Psoas muscle (tissue), 8 donors: ENCODE data around the gene F2RL3. TPM values are rescaled to one million over a fixed set of nuclear protein-coding genes. Genes with fewer than 3 reads are reported as not detected.
"Not testable (repeated sequence)": the region's sequence is repeated elsewhere in the genome, so short reads cannot be mapped to it uniquely, and the experiment has no call there.

Experiments used
- ATAC-seq, 4 donors: fragments of 200-7000 bp; cut with Tn5 transposase; one replicate each; pipeline ENCODE4 v1.9.1; 2020; ENCODE audit warnings: moderate library complexity in 3 of 4, mild to moderate bottlenecking in 2 of 4
- DNase-seq, 2 donors: peaks; one replicate each; pipeline ENCODE4 v3.0.0-alpha.2; 2020
- H3K27ac ChIP-seq: fragments of 200-600 bp; one replicate; pipeline ENCODE4 v1.8.0; 2022
- H3K27me3 ChIP-seq, 3 donors: fragments of 200-600 bp in 1 of 3; one replicate each; pipeline versions ENCODE4 v1.6.1 to v1.8.0; 2013 to 2022; ENCODE audit warnings: low read length in 2 of 3, mild to moderate bottlenecking in 2 of 3, moderate library complexity in 1 of 3; ENCODE audit not compliant: insufficient read depth in 3 of 3
- H3K36me3 ChIP-seq, 2 donors: fragments of 200-600 bp in 1 of 2; one replicate each; pipeline versions ENCODE4 v1.6.1 to v1.8.0; 2013 to 2022; ENCODE audit warnings: low read depth in 1 of 2, mild to moderate bottlenecking in 1 of 2, moderate library complexity in 1 of 2; ENCODE audit not compliant: insufficient read depth in 1 of 2
- H3K4me1 ChIP-seq: fragments of 200-600 bp; one replicate; pipeline ENCODE4 v1.8.0; 2022
- H3K4me3 ChIP-seq: fragments of 200-600 bp; one replicate; pipeline ENCODE4 v1.8.0; 2022; ENCODE audit warnings: mild to moderate bottlenecking
- H3K9me3 ChIP-seq: fragments of 200-600 bp; one replicate; pipeline ENCODE4 v1.8.0; 2022
- CTCF ChIP-seq: fragments of 200-600 bp; IDR thresholded peaks from one replicate; pipeline ENCODE4 v1.8.0; 2022; ENCODE audit warnings: antibody characterized with exemption
- WGBS, 3 donors: extraction: QIAGEN DNeasy Blood & Tissue Kit; methylation state at CpG; one replicate each; pipeline versions ENCODE4 v1.1.6 to v1.1.7; 2013; 5-methylcytosine and 5-hydroxymethylcytosine counted together
- intact Hi-C, 2 donors: fragments of 100-400 bp; cut with DNase I; formaldehyde crosslinking; loops; one replicate each; pipeline versions ENCODE4 v1.11.0 to v1.14.2; 2022
- polyA plus RNA-seq, 3 donors: library from polyadenylated mRNA; stranded (reverse); fragments of 200-250 nt; gene quantifications; one replicate each; pipeline ENCODE4 v1.2.3, GENCODE V29; 2013
- total RNA-seq, 4 donors: library from RNA; stranded (reverse); fragmentation: NEBNext Ultra II Directional in 2 of 4; extraction: Animal tissue kit (Norgen Biotek cat#: 25700) in 2 of 4; gene quantifications; one replicate each; pipeline versions ENCODE4 v1.2.1 to v1.2.4, GENCODE V29; 2021 to 2023
- donor health status: healthy with polysubstance abuse.
- donor health status: DM: no; HTN: no; CAD: no; lungs with moderate emphysema.
- donor health status: Bipolar disorder and iron deficiency.
- donor health status: healthy.
- donor health status: DM: yes; HTN: yes; CAD: no.
- donor health status: DM: no; HTN: no; CAD: no.
- donor health status: DM: no; HTN: no; CAD: no.
- donor health status: DM: yes; HTN: yes; CAD: no.

F2RL3 gene
- total and polyA plus RNA-seq, 7 donors: 0.27 to 4.5 (median 1.4) TPM

GRCh38 chr19:16938211-16938610 is 49.4 kb downstream of the F2RL3 start:
- DNase-seq (no peak), ATAC-seq (no peak)
- H3K9me3 ChIP-seq: peaks cover 21% of the 10 kb centered on the region
- intact Hi-C loops: no loop called here
- no peak overlapping the region for H3K4me3 ChIP-seq
- no peaks in the 10 kb centered on the region for H3K36me3 ChIP-seq
- H3K27me3 ChIP-seq: peaks cover 0 to 2% (median 0%) of the 10 kb centered on the region in 3 donors
- H3K4me1 ChIP-seq: no peaks in the 10 kb centered on the region
- no peak overlapping the region for H3K27ac ChIP-seq
- TF ChIP-seq CTCF: no peak
- WGBS, 3 donors: 85 to 93% (median 87%) methylated on average over 11 of the region's 11 CpGs

- DNase-seq, ATAC-seq, H3K9me3 ChIP-seq, H3K27me3 ChIP-seq, H3K4me3 ChIP-seq, intact Hi-C loops, H3K27ac ChIP-seq, H3K4me1 ChIP-seq, H3K36me3 ChIP-seq: not testable (repeated sequence)
- 94 to 97% (median 97%) methylated on average over 7 of the region's 7 CpGs for WGBS, 3 donors
Measured at GRCh38 chr19:16940063-16940462, 51.3 kb downstream of the F2RL3 start.

GRCh38 chr19:16940626-16941025 is 51.8 kb downstream of the F2RL3 start:
- no peak overlapping the region for H3K4me3 ChIP-seq
- H3K9me3 ChIP-seq: peaks cover 4% of the 10 kb centered on the region
- peaks cover 0 to 2% (median 0%) of the 10 kb centered on the region in 3 donors for H3K27me3 ChIP-seq
- TF ChIP-seq CTCF: no peak
- 86 to 93% (median 91%) methylated on average over 9 of the region's 9 CpGs for WGBS, 3 donors
- ATAC-seq (no peak), DNase-seq (no peak)
- H3K27ac ChIP-seq: no peak overlapping the region
- H3K36me3 ChIP-seq: no peaks in the 10 kb centered on the region
- H3K4me1 ChIP-seq: no peaks in the 10 kb centered on the region
- intact Hi-C loops: no loop called here

Other genes starting within 250 kb of the F2RL3 start
- gene SMIM7, start 228.9 kb upstream of the F2RL3 start, total RNA-seq: 10 to 100 TPM; 16.1 to 50.0 (median 31.6) TPM
- gene SMIM7, start 228.9 kb upstream of the F2RL3 start, polyA plus RNA-seq: 10 to 100 TPM; 51.9 to 76.9 (median 53.9) TPM
- 100 to 1,000 TPM; 120 to 184 (median 140) TPM for gene TMEM38A, start 227.9 kb upstream of the F2RL3 start, total RNA-seq
- gene TMEM38A, start 227.9 kb upstream of the F2RL3 start, polyA plus RNA-seq: 100 to 1,000 TPM in 2 of 3 donors, 10 to 100 TPM in 1; 53.2 to 295 (median 130) TPM
- gene NWD1, start 169.2 kb upstream of the F2RL3 start, total RNA-seq: under 1 TPM in 2 of 4 donors, not detected in 2; 0.08 to 0.13 TPM
- gene NWD1, start 169.2 kb upstream of the F2RL3 start, polyA plus RNA-seq: under 1 TPM in 2 of 3 donors, not detected in 1; 0.01 to 0.03 TPM
- 10 to 100 TPM; 18.0 to 23.8 (median 20.4) TPM for gene SIN3B, start 59.6 kb upstream of the F2RL3 start, total RNA-seq
- 10 to 100 TPM; 11.8 to 16.7 (median 12.5) TPM for gene SIN3B, start 59.6 kb upstream of the F2RL3 start, polyA plus RNA-seq
- 1 to 10 TPM; 3.2 to 9.9 (median 8.0) TPM for gene CPAMD8, start 137.8 kb downstream of the F2RL3 start, total RNA-seq
- gene CPAMD8, start 137.8 kb downstream of the F2RL3 start, polyA plus RNA-seq: 1 to 10 TPM; 4.5 to 9.8 (median 9.0) TPM
- gene HAUS8, start 186.5 kb downstream of the F2RL3 start, total RNA-seq: 1 to 10 TPM; 1.8 to 5.9 (median 3.6) TPM
- gene HAUS8, start 186.5 kb downstream of the F2RL3 start, polyA plus RNA-seq: 1 to 10 TPM; 4.2 to 5.7 (median 5.0) TPM
- 10 to 100 TPM; 13.8 to 16.4 (median 14.5) TPM for gene MYO9B, start 186.8 kb downstream of the F2RL3 start, total RNA-seq
- 10 to 100 TPM in 2 of 3 donors, 1 to 10 TPM in 1; 9.0 to 23.7 (median 18.9) TPM for gene MYO9B, start 186.8 kb downstream of the F2RL3 start, polyA plus RNA-seq